ENCODE data around the gene PRRT1B.

DNA sequence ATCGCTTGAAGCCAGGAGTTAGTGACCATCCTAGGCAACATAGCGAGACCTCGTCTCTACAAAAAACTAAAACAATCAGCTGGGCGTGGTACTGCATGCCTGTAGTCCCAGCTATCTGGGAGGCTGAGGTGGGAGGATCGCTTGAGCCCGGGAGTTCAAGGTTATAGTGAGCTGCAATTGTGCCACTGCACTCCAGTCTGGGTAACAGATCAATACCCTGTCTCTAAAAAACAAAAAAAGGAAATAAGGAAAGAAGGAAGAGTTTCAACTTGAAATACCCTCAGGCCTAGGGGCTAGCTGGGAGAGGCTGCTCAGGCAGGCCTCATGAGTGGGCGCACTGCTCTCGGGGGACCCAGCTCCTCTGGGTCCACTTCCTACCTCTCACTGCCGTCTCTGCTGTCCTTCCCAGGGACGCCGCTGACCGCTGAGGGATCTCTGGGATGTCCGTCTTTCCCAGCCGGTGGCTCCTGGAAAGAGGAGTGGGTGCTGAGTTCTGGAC is 56.4 kb downstream of the PRRT1B start:
- no peak for TF ChIP-seq POLR2A (IDR thresholded peaks at IDR 0.05; ENCODE audit: low read length)
- TF ChIP-seq GATA1 (IDR thresholded peaks at IDR 0.05; ENCODE audit: low read depth, low read length) = no peak

Measured in erythroblast (primary cell).